Measurements from ENCODE around the gene CUX1.

CUX1 gene

DNA sequence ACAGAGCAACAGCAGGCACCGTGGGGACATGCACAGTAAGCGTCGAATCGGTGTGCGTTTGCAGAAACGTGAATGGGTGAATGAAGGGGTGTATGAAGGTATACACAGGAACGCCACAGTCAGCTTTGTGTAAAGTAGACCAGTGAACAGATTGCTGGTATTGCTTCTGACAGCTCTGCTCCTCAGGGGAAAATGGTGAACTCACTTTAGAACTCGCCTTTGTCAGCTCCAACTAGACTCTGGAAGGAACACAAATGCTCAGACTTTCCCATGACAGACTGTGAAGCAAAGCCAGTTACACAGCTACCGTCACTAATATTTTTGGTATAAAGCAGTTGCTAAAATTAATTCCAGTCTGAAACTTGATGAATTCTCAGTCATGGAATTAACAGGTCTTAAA lies 78.9 kb downstream of the CUX1 start:
- no peak for DNase-seq (ENCODE audit: low spot score)

DNA sequence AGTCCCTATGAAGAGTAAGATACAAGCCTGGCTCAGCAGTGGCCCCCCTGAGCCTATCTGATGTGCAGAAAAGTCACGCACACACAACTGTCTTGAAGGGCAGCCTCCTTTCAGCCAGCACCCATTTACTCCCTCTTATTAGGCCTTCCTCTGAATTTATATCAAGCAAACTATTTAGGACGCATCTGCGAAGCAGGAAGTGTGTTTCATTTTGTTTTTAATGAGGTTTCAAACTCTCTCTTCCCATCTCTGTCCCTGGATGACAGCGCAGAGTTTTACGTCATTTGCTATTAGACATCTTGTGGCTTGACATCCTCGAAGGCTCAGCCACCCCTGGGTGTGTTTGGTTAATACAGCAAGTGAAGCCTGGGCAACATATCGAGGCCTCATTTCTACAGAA lies 79.5 kb downstream of the CUX1 start:
- no peak for DNase-seq (ENCODE audit: low spot score)

DNA sequence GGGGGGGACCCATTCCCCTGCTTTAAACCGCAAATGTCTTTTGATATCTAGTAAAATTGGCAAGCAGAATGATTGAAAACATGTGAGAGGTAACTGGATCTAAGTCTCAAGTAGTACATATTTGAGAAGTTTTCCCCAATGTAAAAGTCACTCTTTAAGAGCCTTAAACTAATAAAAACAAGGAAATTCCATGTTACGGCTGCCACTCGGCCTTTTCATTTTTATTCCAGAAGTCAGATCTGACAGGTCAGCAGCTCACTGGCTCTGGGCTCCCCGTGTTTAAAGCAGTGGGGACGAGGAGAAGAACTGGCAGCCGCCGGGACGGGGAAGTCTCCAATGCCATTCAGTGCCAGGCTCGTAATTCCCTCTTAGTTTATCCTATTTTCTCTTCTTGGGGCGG lies 80.7 kb downstream of the CUX1 start:
- no peak for DNase-seq (ENCODE audit: low spot score)

DNA sequence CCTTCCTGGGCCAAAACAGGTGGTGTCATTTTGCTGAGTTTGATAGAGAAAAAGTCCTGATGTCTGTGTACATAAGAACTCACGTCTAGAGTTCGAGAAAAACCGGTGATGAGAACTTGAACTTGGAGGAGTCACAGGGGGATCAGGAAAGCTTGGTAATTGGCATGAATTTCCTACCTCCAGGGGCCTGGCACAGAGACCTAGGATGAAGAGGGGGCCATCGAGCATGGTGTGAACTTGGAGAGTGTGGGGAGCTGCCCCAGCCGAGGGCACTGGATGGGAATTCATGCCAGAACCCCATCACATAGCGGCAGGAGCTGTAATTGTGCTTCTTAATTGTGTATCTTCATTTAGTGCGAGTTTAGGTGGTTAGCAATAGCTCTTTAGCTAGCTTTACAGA lies 82.2 kb downstream of the CUX1 start:
- no peak for DNase-seq (ENCODE audit: low spot score)

DNA sequence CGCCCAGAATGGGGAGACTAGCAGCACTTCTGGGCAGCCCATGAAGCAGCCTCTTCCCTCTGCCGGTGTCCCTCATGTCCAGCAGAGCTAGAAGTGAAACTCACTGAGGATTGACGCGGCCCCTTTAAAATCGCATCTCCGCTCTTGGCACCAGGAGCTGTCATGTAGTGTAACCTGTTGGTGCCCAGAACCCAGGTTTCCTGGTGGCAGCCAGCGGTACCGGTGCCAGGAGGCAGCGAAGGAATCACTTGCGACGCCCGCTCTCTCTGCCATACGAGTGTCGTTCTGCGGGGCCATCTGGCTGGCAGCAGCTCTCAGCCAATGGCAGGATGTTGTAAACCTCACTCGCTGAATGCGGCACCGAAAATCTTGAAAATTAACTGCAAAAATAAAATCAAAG lies 82.7 kb downstream of the CUX1 start:
- no peak for DNase-seq (ENCODE audit: low spot score)

DNA sequence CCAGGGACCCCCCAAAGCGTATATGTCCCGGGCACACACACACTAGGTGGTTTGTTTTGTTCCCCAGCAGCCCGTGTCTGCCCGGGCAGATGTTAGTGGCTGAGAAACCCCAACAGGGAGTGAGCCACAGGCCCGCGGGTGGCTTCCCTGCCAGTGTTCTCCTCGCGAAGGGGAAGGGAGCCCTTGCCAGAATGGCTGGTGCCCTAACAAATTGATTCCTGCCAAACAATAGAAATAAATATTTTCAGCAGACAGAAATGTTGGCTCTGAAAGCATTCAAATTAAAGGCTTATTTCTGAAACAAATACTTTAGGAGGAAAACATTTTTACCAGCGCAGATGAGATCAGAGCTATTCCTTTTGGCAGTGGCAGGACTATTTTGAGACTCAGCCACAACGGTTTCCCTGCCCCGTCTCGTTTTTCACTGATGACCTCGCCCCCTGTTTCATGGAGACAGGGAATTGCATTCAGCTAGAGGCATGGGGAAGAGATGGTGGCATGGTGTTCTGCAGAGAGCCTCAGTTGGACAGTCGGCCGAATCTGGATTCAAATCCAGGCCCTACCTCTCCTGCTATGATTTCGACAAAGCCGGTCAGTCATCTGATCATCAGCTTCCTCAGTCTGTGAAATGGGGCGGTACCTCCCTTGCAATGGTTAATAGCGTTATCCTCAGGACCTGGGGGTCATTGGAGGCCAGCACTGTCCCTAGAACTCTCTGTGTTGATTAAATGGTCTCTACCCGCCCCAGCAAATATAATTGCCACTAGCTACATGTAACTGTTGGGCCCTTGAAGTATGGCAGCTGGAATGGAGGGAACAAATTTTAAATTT lies 84.5 kb downstream of the CUX1 start:
- DNase-seq (ENCODE audit: low spot score): no peak

DNA sequence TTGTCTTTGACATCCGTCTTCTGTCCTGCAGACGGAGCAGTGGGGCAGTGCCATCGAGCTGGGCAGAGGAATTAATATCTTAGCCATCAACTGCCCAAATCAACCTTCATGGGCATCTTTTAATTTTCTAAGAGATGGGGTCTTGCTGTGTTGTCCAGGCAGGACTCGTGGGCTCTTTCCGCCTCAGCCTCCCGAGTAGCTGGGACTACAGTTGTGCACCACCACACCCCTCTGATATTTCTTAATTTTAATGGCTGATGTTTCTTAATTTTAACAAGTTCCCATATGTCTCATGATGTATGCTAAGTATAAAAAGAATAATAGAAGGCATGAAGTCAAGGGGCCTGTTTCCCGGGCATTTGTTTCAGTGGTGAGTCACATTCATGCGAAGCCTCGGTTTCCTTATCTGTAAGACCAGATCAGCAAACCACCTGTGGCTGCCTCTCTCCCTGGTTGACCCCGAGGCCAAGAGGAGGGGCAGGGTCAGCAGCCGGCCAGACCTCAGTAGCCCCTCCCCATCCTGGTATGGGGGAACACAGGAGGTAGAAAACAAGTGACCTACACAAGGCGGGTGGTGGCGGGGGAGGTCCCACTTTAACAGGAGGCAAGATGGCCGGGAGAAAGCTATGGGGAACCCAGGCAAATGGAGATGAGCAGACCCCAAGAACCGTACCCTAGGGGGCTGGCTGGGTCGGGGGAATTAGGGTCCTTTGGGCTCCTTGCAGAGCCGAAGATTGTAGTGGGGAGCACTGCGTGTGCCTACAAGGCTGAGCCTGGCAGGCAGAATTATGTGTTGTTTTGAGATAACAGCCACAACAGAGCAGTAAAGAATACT lies 85.5 kb downstream of the CUX1 start:
- no peak for DNase-seq (ENCODE audit: low spot score)

DNA sequence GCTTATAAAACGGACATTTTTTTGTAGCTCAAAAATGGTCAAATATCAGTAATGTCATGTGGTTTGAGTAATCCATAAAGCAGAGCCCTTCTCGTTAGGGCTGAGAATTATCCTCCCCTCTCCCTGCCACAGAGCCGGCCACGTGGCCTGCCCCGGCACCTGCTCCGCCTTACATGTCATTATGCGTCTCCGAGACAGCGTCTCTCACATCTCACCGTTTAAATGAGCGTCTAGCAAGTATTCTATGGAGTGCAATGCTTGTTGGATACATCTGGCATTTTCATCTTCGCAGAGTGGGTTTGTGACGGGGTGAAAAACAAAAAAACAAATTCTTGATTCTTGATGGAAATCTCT lies 86.1 kb downstream of the CUX1 start:
- no peak for DNase-seq (ENCODE audit: low spot score)

DNA sequence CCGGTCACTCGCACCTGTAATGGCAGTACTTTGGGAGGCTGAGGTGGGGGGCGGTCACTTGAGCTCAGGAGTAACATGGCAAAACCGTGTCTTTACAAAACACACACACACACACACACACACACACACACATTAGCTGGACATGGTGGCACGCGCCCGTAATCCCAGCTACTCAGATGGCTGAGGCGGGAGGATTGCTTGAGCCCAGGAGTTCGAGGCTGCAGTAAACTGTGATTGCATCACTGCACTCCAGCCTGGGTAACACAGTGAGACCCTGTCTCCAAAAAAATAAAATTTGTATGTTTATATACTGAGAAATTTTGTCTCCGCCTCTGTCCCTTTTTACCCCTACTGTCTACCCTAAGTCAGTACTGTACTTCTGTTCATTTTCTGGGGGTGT lies 86.6 kb downstream of the CUX1 start:
- no peak for DNase-seq (ENCODE audit: low spot score)

DNA sequence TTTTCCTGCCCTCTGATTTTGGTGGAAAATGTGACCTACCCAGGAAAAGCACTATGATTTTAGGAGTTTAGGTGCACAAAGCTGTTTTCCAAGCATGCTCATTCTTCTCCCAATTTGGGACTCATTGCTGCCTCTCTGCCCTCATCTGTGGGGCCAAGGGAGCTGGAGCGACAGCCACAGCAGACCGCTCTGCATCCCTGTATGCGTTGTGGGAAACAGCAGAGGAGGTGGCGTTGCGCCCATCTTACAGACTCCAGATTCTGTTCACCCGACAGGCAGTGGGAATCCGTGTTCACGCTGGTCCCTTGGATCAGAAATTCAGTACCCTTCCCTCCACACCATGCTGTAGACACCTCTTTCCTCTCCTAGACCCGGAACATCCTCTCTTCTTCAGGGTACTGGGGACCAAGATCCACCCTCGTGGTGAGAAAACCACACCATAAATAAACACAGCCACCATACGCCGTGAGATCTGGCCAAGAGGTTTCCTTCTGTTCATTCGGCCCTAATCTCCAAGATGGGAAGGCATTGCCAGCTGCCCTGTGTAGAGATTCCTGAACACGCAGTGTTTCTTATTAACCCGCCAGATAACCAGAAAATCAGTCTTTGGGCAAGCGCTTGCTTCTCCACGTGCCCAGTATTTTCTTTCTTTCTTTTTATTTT lies 87.9 kb downstream of the CUX1 start:
- no peak for DNase-seq (ENCODE audit: low spot score)

DNA sequence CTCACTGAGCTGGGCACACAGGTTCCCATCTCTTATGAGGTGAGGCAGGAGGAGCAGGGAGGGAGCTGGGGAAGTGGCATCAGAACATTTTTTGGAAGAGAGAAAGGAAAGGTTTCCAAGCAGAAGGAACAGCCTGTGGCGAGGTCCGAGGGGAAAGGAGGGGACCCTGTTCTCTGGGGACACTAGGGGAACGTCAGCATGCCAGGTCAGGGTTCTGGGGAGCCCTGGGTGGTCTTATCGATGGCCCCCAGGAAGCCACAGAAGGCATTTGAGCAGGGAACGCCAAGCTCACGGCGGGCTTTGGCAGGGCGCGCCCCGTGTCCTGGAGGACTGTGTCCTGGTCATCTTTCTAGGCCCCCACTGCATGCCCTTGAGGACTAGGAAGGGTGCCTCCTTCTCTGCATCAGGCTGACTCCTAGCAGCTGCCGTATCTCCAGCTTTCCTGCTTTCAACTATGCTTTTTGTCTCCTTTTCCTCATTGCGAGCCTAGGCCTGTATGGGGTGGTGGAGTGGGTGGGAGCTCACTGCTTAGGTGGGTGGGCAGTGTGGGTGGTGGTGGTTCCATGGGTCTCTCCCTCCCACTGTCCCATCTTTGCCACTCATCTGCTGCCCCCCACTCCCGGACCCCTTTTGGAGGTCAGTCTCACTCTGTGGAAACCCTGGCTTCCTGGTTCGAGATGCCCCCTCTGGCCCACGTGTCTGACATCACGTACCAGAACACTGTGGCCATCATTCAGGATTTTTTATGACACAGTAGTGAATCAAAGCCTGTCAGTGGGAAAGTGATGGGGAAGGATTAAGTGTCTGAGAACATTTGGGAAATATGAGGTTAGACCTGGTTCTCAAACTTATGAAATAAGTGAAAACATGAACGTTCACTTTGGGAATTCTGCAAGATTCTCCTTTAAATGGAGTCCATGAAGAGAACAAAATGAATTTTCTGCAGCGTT lies 89.1 kb downstream of the CUX1 start:
- no peak for DNase-seq (ENCODE audit: low spot score)

DNA sequence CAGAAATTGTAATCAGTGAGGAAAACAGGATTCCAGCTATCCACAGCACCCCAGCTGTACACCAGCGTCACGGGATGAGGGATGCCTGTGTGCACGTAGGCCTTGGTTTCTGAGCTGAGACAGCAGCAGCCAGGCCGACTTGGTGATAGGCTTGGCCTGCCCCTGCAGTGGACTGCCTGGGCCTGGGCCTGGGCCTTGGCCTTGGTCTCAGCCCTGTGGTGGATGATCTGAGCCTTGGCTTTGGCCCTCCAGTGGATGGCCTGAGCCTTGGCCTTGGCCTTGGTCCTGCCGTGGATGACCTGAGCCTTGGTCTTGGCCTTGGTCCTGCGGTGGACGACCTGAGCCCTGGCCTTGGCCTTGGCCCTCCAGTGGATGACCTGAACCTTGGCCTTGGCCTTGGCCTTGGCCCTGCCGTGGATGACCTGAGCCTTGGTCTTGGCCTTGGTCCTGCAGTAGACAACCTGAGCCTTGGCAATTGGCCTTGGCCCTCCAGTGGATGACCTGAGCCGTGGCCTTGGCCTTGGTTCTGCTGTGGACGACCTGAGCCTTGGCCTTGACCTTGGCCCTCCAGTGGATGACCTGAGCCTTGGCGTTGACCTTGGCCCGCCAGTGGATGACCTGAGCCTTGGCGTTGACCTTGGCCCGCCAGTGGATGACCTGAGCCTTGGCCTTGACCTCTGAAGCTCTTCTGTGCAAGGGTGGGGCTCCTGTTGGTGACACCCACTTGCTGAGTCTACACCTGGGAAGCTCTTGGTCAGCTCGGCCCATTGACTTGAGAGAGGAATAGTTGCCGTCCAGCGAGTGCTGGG lies 93.8 kb downstream of the CUX1 start:
- no peak for DNase-seq (ENCODE audit: low spot score)

DNA sequence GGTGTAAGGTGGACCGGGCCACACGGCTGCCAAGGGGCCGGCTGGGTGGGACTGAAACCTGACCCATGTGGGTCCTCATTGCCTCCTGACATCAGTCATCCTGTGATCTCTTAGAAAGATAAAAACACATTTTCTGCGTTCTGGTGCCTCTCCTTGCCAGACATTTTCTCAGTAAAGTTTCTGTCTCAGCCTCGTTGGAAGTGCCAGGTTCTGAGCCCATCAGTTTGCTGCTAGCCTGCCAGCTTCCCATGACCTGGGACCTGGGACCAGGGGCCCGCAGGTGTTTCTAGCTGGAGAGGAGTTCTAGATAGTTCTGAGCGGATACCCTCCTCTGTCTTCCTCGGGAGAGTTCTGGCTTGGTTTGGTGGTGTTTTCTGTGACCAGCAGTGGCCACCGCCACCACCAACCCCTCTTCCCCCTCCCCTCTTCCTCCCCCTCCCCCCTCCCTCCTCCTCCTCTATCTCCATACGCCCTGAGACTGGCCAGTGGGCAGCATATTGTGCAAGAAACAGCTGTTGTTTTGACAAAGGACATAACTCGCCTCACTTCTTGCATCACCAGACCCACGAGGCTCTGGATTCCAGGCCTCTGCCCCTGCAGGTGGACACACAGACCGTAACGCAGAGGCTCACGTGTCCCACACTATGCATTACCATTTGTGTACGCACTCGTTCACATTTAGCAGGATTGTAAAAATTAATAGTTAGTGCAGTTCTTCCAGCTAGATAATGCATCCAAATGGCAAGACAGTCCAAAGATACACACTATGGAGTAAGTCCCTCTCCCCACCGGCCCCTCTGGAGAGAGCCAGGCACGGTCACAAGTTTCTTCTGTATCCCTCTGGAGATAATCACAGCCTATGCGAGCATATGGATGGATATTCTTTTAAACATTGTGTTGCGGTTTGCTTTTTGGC lies 94.6 kb downstream of the CUX1 start:
- DNase-seq (ENCODE audit: low spot score): no peak

DNA sequence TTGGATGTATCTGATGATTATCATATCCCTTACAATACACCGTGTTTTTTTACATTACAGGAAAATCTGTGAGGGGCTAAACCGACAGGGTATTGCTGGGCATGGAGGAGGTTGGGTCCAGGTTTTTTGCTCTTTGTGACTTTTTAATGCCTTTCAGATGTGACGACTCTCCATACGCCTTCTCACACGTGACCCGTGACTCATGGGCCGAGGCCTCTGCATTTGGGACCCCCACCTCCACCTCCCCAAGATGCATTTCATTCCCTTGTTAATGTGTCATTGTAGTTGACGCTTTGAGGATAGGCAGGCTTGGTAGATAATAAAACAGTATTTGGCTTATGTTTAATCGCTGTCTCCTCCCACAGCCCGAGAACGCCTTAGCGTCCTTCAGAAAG lies 95.3 kb downstream of the CUX1 start:
- no peak for DNase-seq (ENCODE audit: low spot score)

DNA sequence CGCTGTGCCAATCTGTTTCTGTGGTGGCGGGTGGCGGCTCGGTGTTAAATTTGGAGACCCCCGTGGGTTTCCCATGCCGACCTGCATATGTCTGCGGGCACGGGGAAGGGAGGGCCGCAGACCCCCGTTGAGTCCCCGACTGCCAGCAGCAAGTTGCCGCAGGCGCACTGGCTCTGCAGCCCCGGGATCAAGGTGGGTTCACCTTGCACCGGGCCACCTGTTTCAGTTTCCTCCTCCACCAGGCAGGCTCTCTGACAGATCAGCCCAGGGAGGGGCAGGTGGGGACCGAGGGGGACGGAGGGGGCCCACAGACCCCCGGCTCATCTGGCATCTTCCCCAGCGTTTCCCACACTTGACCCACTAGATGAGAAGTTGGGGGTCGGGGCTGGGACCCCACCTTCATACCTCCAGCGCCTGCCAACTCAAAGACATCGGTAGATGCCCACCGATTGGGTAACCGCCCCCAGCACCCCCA lies 95.9 kb downstream of the CUX1 start:
- no peak for DNase-seq (ENCODE audit: low spot score)

DNA sequence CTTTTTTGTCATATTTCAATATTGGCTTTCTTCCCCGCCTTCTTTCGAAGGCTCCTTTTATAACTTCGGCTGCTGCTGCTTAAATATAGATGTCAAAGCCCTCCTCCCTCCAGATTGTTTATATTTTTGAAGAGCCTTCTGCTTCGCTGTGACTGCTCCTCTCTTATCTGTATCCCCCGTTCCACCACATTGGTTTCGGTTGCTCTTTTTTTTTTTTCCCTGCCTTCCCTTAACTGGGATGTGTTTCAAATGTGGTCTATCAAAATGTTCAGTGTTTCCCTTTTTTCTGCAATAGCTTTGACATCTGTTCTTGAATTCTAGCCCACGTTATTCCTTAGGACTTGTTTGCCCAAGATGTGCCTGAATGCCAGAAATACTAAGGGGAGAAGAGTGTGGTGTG lies 96.4 kb downstream of the CUX1 start:
- no peak for DNase-seq (ENCODE audit: low spot score)

DNA sequence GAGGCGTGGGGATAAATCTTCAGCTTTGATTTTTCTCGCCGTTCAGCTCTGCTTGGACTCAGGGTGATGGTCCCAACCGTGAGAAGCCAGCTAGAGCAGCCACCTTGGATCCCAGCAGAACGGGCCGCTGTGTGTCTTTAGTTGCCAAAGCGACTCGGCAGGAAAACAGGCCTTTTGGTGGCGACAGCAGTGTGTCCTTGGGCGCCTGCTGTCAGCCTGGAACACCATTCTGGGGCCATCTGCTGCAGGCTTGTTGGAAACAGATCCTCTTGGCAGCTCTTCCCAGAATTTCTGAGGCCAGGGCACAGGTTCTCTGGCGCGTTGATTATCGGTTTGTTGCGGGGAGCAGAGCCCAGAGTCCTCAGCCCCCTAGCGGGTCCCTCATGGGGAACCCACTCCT lies 97.6 kb downstream of the CUX1 start:
- no peak for DNase-seq (ENCODE audit: low spot score)

DNA sequence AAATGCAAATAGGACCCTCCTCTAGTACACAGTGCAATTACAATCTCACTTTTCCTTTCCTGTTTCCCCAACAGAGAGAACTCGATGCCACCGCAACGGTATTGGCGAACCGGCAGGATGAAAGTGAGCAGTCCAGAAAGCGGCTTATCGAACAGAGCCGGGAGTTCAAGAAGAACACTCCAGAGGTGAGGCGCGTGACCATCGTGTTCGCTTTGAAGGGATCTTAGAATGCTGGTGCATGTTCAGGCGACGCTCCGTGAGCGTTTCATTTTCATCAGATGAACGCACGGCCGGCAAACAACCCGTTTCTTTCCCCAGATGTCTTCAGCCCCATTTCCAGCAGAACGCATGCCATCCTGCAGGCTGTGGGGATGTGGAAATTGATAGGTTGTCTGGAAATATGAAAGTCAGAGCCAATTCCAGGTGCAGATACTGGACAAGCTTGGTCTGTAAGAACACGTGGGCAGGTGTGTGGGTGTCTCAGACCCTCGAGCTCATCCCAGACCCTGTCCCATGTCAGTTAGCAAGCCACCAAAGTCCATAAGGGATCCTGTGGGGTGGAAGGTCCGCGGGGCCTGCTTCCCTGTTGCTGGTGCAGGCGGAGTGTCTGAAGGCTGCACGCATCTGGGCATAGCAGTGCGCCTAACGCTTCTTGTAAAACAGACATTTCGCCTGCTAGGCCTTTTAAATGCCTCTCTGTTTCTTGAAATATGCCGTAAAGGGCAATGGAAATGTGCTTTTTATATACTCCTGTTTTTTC lies 98.8 kb downstream of the CUX1 start:
- DNase-seq (ENCODE audit: low spot score): no peak

DNA sequence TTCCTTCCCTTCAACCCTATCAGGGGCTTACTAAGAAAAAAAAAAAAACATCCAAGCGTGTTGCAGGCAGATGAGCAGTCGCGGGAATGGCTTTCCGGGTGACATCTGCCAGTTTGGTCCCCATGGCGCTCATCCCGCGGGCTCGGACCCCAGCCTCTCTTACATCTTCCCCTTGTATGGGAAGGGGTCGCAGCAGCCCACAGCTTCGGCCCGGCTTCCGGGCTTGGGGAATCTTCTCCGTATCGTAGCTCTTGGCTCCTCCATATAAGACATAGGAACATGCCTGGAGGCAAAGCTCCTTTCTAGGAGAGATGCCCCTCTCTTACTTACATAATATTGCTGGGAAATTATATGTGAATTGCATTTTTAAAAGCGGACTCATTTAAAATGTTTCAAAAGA lies 99.5 kb downstream of the CUX1 start:
- no peak for DNase-seq (ENCODE audit: low spot score)

Data from ecto neural progenitor cell (in vitro differentiated cells).